HepG2 (cell line): ENCODE data around the gene HSPA1B. TPM values are rescaled to one million over a fixed set of nuclear protein-coding genes. Genes with fewer than 3 reads are reported as not detected.

Source experiments
- ATAC-seq: fragments of 200-7000 bp; cut with Tn5 transposase; 3 replicates; pipeline ENCODE4 v1.9.1; 2020; ENCODE audit warnings: mild to moderate bottlenecking, moderate library complexity
- BruUV-seq: library from RNA; stranded (reverse); fragments of 400-500 nt; replicated peaks from 2 replicates; lab custom pipeline; 2021; lab: Mats Ljungman, UMichigan
- CTCF ChIA-PET: fragments of 300-600 bp; formaldehyde crosslinking; extraction: SDS; loops from one replicate; lab custom pipeline; 2021; ENCODE audit warnings: low total read pairs, inconsistent platforms, low intra/inter-chr PET ratio; lab: Yijun Ruan, JAX
- POLR2A ChIA-PET: fragments of 350-600 bp; sonication (Branson Sonifier 250); formaldehyde crosslinking; loops from one replicate; lab custom pipeline; 2020; ENCODE audit warnings: antibody characterized with exemption, inconsistent platforms; lab: Yijun Ruan, JAX
- DNase-seq: peaks from one replicate; pipeline ENCODE4 v3.0.0-alpha.2; 2015; ENCODE audit warnings: low spot score
- FAIRE-seq: peaks from 3 replicates; lab custom pipeline; 2011; peaks lifted over from hg19 to GRCh38; lab: Jason Lieb, UNC
- H2AFZ ChIP-seq: one replicate; pipeline ENCODE4 v1.6.1; 2011; ENCODE audit warnings: low read length, inconsistent platforms
- H3K27ac ChIP-seq: fragments of 300-600 bp; 3 replicates; pipeline ENCODE4 v1.8.0; 2011; ENCODE audit warnings: mixed run types, mild to moderate bottlenecking, mixed read lengths, low read length, inconsistent platforms; ENCODE audit not compliant: insufficient read depth; ENCODE audit errors: extremely low read length
- H3K27me3 ChIP-seq, 2 experiments: fragments of 200-600 bp in 1 of 2; 2 replicates in 1 of 2; 3 replicates in 1 of 2; pipeline versions ENCODE4 v1.6.0 to v1.8.0; 2011; ENCODE audit warnings: low read length in 2 of 2, mild to moderate bottlenecking in 2 of 2, moderate library complexity in 2 of 2, inconsistent platforms in 1 of 2; ENCODE audit not compliant: insufficient read depth in 2 of 2, control insufficient read depth in 1 of 2
- H3K36me3 ChIP-seq, 2 experiments: fragments of 200-600 bp in 1 of 2; replicated peaks in 1 of 2; 2 replicates in 1 of 2; 3 replicates in 1 of 2; pipeline versions ENCODE4 v1.5.1 to v1.8.0; 2011; ENCODE audit warnings: low read length in 2 of 2, inconsistent platforms in 1 of 2; ENCODE audit not compliant: insufficient read depth in 2 of 2, control insufficient read depth in 1 of 2
- H3K4me1 ChIP-seq: 2 replicates; pipeline ENCODE4 v1.5.1; 2012; ENCODE audit warnings: low read length, inconsistent platforms; ENCODE audit not compliant: insufficient read depth
- H3K4me2 ChIP-seq: 2 replicates; pipeline ENCODE4 v1.6.0; 2011; ENCODE audit warnings: low read depth, low read length, inconsistent platforms
- H3K4me3 ChIP-seq, 3 experiments: fragments of 200-600 bp in 1 of 3; sonication (generic), shearing (Covaris generic) in 1 of 3; replicated peaks in 1 of 3; 2 replicates each; pipeline ENCODE4 v1.5.1; 2011 to 2016; ENCODE audit warnings: low read length in 3 of 3, inconsistent platforms in 2 of 3, low read depth in 2 of 3, mild to moderate bottlenecking in 2 of 3, control low read depth in 1 of 3, mixed read lengths in 1 of 3; ENCODE audit not compliant: insufficient read depth in 1 of 3
- H3K79me2 ChIP-seq: one replicate; pipeline ENCODE4 v1.6.1; 2011; ENCODE audit warnings: low read length, inconsistent platforms; ENCODE audit not compliant: insufficient read depth
- H3K9ac ChIP-seq: 2 replicates; pipeline ENCODE4 v1.6.0; 2011; ENCODE audit warnings: mild to moderate bottlenecking, low read depth, low read length, inconsistent platforms; ENCODE audit not compliant: insufficient read depth
- H3K9me3 ChIP-seq: 2 replicates; pipeline ENCODE4 v1.5.1; 2012; ENCODE audit warnings: mild to moderate bottlenecking, low read length
- H4K20me1 ChIP-seq: 2 replicates; pipeline ENCODE4 v1.6.0; 2011; ENCODE audit warnings: inconsistent platforms, mild to moderate bottlenecking, low read length, moderate library complexity; ENCODE audit not compliant: insufficient read depth
- BCLAF1 ChIP-seq: fragments of 450-650 bp; IDR thresholded peaks from 2 replicates; pipeline ENCODE4 v1.6.1; 2017; ENCODE audit warnings: mild to moderate bottlenecking
- GTF2F1 ChIP-seq: fragments of 150-350 bp; IDR thresholded peaks from 2 replicates; pipeline ENCODE4 v1.6.1; 2014; ENCODE audit warnings: low read length
- NFE2L2 ChIP-seq: fragments of 150-350 bp; IDR thresholded peaks from 2 replicates; pipeline ENCODE4 v1.6.1; 2014; ENCODE audit warnings: low read length
- PTBP1 ChIP-seq: fragments of 200-400 bp; formaldehyde crosslinking; IDR thresholded peaks from 2 replicates; pipeline ENCODE4 v1.6.1; 2018; ENCODE audit warnings: low read length, low read depth; ENCODE audit not compliant: poor library complexity, severe bottlenecking
- ZBTB1 ChIP-seq: sonication (generic); formaldehyde crosslinking; IDR thresholded peaks from 2 replicates; pipeline ENCODE4 v1.4.0; 2020; ENCODE audit warnings: missing genetic modification reagents, borderline replicate concordance
- ZNF335 ChIP-seq: sonication (generic); formaldehyde crosslinking; IDR thresholded peaks from 2 replicates; pipeline ENCODE4 v1.4.0; 2020; ENCODE audit warnings: missing genetic modification reagents
- ZNF431 ChIP-seq: sonication (generic); formaldehyde crosslinking; IDR thresholded peaks from 2 replicates; pipeline ENCODE4 v1.9.0; 2022; ENCODE audit warnings: missing genetic modification reagents, low read depth, mild to moderate bottlenecking, borderline replicate concordance
- ZNF451 ChIP-seq: sonication (generic); formaldehyde crosslinking; IDR thresholded peaks from 2 replicates; pipeline ENCODE4 v1.5.0; 2020; ENCODE audit warnings: mild to moderate bottlenecking, missing genetic modification reagents
- WGBS: methylation state at CpG from one replicate; pipeline ENCODE4 v1.1.6; 2017; ENCODE audit warnings: low lambda C conversion rate; 5-methylcytosine and 5-hydroxymethylcytosine counted together
- in situ Hi-C: cut with HindIII; loops from 2 replicates; pipeline ENCODE4 v1.10.0; 2017; ENCODE audit warnings: low pct_unique_long_range_greater_than_20kb; ENCODE audit not compliant: extremely low pct_ligation_motif_present
- intact Hi-C: fragments of 100-400 bp; cut with micrococcal nuclease; formaldehyde crosslinking; loops from one replicate; pipeline ENCODE4 v1.10.0; 2022; ENCODE audit not compliant: unreplicated experiment
- polyA plus RNA-seq, 8 experiments: library from polyadenylated mRNA; depleted of rRNA in 3 of 8; stranded (reverse) in 7 of 8; unstranded in 1 of 8; fragments of >200 nt; fragmentation: Illumina TruSeq in 4 of 8; extraction: Trizol in 4 of 8; gene quantifications; 2 replicates each; pipeline versions ENCODE4 v1.2.1 to v1.2.3, GENCODE V29; 2011 to 2016; ENCODE audit warnings: low read depth in 4 of 8, missing spikeins in 1 of 8, mixed read lengths in 1 of 8; ENCODE audit not compliant: insufficient read depth in 1 of 8
- total RNA-seq, 5 experiments: library from RNA; depleted of rRNA; stranded (reverse); fragments of >200 nt; fragmentation: Illumina TruSeq; extraction: Trizol; gene quantifications; 2 replicates each; pipeline ENCODE4 v1.2.3, GENCODE V29; 2016; ENCODE audit warnings: low read depth in 1 of 5

Gene HSPA1B
- total and polyA plus RNA-seq, 2 of the 13 experiments (the other 11 are each of a cell fraction or from before 2014, with no cell fraction given) = 26.0 to 186 TPM

- no peak overlapping the region for H3K4me3 ChIP-seq
- in situ Hi-C loops = no loop called here
- H3K36me3 ChIP-seq = no peaks in the 10 kb centered on the region
- H4K20me1 ChIP-seq = no peaks in the 10 kb centered on the region
- no peak overlapping the region for H2AFZ ChIP-seq
- H3K9ac ChIP-seq = no peak overlapping the region
- ATAC-seq (no peak), DNase-seq (no peak), FAIRE-seq (no peak)
- H3K79me2 ChIP-seq = no peaks in the 10 kb centered on the region
- no peaks in the 10 kb centered on the region for H3K27me3 ChIP-seq
- intact Hi-C loops = no loop called here
- no peak overlapping the region for H3K27ac ChIP-seq
- ChIA-PET POLR2A (interaction anchor here (1.1 kb wide), 1 partner anchor 74 kb away, joined by 4 read pairs; no protein-coding TSS in a partner anchor), CTCF (no interaction called here)
- H3K4me1 ChIP-seq = peaks cover 36% of the 10 kb centered on the region
- TF ChIP-seq NFE2L2 (no peak), ZBTB1 (CRISPR knock-in tag) (no peak), BCLAF1 (no peak), ZNF431 (CRISPR knock-in tag) (no peak), GTF2F1 (no peak), ZNF451 (CRISPR knock-in tag) (no peak), PTBP1 (no peak), ZNF335 (CRISPR knock-in tag) (no peak)
- BruUV-seq = no TSS peak
- no peak overlapping the region for H3K4me2 ChIP-seq
- no peaks in the 10 kb centered on the region for H3K9me3 ChIP-seq
- 79% methylated on average over 12 of the region's 12 CpGs for WGBS
These were observed 15.9 kb upstream of the HSPA1B start for GRCh38 chr6:31811645-31812044.
